D341Med (cell line): ENCODE measurements around the gene MBD3L4.
A peak's percentile ranks its signal among the peaks of the same experiment; 100 is the strongest.
"Not testable (repeated sequence)": the region's sequence is repeated elsewhere in the genome, so short reads cannot be mapped to it uniquely, and the experiment has no call there.

Experiments used
- DNase-seq: peaks from one replicate; pipeline ENCODE4 v3.0.0; 2012; ENCODE audit warnings: low spot score

MBD3L4 gene

GRCh38 chr19:7040079-7040478 is at the start of gene MBD3L4:
Gene MBD3L4, minus strand, starts transcription at chr19:7040179. Its CDS starts 35 bp downstream, at chr19:7040144.
- not testable (repeated sequence) for DNase-seq

GRCh38 chr19:7088999-7089398 is 49.0 kb upstream of the MBD3L4 start:
- DNase-seq = no peak

- DNase-seq = no peak
Observed at GRCh38 chr19:7083076-7083956, 43.3 kb upstream of the MBD3L4 start.

GRCh38 chr19:7078008-7078407 is 38.0 kb upstream of the MBD3L4 start:
- DNase-seq = no peak

- DNase-seq = no peak
Observed at GRCh38 chr19:7076151-7076550, 36.2 kb upstream of the MBD3L4 start.

- DNase-seq = no peak
Observed at GRCh38 chr19:7074705-7075282, 34.8 kb upstream of the MBD3L4 start.

- DNase-seq = no peak
Observed at GRCh38 chr19:7072541-7072940, 32.6 kb upstream of the MBD3L4 start.

GRCh38 chr19:7069904-7070226 is 29.9 kb upstream of the MBD3L4 start:
- no peak for DNase-seq

- peak; percentile 96 for DNase-seq
Observed at GRCh38 chr19:7069042-7069903, 29.3 kb upstream of the MBD3L4 start, which contains the start of gene ZNF557. Gene ZNF557, plus strand, starts transcription at chr19:7069703. Its CDS starts 5,372 bp downstream, at chr19:7075075.

GRCh38 chr19:7068599-7068998 is 28.6 kb upstream of the MBD3L4 start:
- DNase-seq = no peak

- DNase-seq = no peak
Observed at GRCh38 chr19:7067716-7068115, 27.7 kb upstream of the MBD3L4 start.

GRCh38 chr19:7067122-7067521 is 27.1 kb upstream of the MBD3L4 start:
- not testable (repeated sequence) for DNase-seq

- DNase-seq = no peak
Observed at GRCh38 chr19:7063764-7064418, 23.9 kb upstream of the MBD3L4 start.

- DNase-seq = no peak
Observed at GRCh38 chr19:7063339-7063738, 23.4 kb upstream of the MBD3L4 start.

GRCh38 chr19:7059977-7060376 is 20.0 kb upstream of the MBD3L4 start:
- DNase-seq = not testable (repeated sequence)

- DNase-seq = not testable (repeated sequence)
Observed at GRCh38 chr19:7058576-7058975, 18.6 kb upstream of the MBD3L4 start, which contains the start of gene MBD3L3. Gene MBD3L3, minus strand, starts transcription at chr19:7058676. Its CDS starts 71 bp downstream, at chr19:7058605.

GRCh38 chr19:7056371-7056770 is 16.4 kb upstream of the MBD3L4 start:
- DNase-seq = not testable (repeated sequence)

- not testable (repeated sequence) for DNase-seq
Observed at GRCh38 chr19:7055679-7056078, 15.7 kb upstream of the MBD3L4 start.

GRCh38 chr19:7054635-7055368 is 14.8 kb upstream of the MBD3L4 start:
- not testable (repeated sequence) for DNase-seq

- DNase-seq = not testable (repeated sequence)
Observed at GRCh38 chr19:7052896-7053295, 12.9 kb upstream of the MBD3L4 start.

- DNase-seq = not testable (repeated sequence)
Observed at GRCh38 chr19:7051421-7051820, 11.4 kb upstream of the MBD3L4 start.
